Colon (tissue), 2 donors: ENCODE data around the gene PRUNE2.
"Not testable (repeated sequence)": the region's sequence is repeated elsewhere in the genome, so short reads cannot be mapped to it uniquely, and the experiment has no call there.

Experiments used
- FAIRE-seq: peaks from 2 replicates; lab custom pipeline; 2012; peaks lifted over from hg19 to GRCh38; lab: Jason Lieb, UNC
- donor health status: control.
- donor health status: control.

Gene PRUNE2

DNA sequence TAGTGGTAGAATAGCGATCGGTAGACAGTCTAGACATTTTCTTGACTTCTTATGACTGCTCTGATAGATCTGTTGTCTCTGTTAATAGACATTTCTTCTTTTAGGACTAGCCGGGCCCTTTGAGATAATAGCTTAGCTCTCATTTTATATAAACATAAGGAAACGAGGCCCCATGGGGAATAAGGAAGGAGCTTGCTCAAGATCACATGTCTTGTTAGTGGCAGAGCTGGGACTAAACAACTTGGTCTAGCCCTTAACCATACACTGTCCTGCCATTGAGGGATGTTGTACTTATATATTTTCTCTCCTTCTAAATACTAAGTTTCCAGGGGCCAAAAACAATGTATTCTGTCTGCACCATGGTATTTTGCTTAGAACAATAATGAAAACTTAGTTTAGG lies 306.9 kb downstream of the PRUNE2 start:
- no peak for FAIRE-seq

DNA sequence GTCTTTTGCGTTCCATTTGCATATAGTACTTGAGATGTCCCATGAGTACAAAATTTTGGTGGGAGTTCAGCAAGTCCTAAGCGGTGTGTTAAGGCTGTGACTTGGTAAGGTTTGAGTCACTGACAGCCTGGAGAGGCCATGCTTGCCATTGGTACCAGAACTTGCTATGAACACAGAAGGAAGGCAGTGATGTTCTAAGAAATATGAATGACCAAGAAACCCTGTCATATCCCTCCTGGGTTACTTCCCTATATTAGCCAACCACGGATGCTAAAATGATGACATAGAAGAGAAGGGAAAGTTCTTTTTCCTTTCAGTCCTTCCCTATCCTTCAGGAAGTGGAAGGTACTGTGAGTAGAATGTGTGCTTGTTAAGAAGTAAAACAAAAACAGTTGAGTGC lies 310.3 kb downstream of the PRUNE2 start:
- FAIRE-seq, result no peak

DNA sequence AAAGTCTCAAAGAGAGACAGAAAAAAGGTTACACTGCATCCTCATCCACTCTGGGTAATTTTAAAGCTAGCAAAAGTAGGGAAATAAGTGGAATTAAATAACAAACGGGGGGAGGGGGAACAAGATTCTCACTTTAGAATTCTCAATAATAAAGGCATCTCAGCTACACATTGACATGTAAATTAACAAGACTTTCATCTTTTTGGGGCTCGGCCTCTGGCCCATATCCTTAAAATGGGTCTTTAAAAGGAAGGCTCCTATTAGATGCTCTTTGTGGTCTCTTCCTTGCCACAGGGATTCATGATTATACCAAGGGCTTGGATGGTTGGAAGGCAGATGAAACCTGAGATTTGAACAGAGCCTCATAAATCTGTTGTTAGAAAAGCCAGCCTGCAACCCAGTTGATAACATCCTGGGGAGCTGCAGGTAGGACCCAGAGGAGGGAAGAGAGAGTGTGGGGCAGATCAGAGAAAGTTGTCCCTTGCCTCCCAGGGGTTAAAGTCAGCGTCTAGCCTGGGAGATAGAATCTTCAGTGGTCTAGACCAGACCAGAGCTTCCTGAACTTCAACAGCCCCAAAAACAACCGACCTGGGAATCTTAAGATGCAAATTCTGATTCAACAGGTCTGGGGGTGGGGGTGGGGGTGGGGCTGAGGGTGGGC lies 311.0 kb downstream of the PRUNE2 start:
- FAIRE-seq, result no peak

DNA sequence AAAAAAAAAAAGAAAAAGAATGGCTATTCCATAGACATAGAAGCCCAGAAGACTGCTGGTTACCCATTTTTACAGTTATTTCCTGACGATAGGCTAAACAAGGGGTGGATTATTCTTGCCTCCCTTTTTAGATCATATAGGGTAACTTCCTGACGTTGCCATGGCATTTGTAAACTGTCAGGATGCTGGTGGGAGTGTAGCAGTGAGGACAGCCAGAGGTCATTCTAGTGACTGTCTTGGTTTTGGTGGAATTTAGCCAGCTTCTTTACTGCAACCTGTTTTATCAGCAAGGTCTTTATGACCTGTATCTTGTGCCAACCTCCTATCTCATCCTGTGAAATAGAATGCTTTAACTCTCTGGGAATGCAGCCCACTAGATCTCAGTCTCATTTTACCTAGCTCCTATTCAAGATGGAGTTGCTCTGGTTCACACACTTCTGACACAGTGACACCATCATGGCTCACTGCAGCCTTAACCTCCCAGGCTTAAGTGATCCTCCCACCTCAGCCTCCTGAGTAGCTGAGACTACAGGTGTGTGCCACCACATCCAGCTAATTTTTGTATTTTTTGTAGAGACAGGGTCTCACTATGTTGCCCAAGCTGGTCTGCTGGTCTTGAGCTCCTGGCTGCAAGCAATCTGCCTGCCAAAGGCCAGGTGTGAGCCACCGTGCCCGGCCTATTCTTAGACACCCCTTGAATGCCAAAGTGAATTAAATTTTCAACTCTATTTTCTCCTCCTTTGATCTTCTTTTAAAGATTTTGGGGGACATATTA lies 311.8 kb downstream of the PRUNE2 start:
- FAIRE-seq, result not testable (repeated sequence)

DNA sequence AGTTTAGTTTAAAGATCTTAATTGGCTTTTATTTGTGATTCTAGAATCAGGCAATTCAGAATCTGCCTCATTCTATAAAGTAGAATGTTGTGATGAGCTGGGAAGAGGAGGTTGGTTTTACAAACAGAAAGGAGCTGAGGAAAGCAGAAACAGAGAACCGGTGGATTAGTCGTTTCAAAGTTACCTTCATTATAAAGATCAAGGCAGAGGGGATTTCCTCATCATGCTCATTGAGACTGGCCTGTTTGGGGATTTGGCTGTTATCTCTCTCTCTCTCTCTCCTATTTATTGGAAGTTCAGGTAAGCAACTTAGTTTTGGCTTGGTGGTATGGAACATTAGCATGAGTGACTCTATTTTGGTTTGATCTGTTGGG lies 313.0 kb downstream of the PRUNE2 start:
- no peak for FAIRE-seq

DNA sequence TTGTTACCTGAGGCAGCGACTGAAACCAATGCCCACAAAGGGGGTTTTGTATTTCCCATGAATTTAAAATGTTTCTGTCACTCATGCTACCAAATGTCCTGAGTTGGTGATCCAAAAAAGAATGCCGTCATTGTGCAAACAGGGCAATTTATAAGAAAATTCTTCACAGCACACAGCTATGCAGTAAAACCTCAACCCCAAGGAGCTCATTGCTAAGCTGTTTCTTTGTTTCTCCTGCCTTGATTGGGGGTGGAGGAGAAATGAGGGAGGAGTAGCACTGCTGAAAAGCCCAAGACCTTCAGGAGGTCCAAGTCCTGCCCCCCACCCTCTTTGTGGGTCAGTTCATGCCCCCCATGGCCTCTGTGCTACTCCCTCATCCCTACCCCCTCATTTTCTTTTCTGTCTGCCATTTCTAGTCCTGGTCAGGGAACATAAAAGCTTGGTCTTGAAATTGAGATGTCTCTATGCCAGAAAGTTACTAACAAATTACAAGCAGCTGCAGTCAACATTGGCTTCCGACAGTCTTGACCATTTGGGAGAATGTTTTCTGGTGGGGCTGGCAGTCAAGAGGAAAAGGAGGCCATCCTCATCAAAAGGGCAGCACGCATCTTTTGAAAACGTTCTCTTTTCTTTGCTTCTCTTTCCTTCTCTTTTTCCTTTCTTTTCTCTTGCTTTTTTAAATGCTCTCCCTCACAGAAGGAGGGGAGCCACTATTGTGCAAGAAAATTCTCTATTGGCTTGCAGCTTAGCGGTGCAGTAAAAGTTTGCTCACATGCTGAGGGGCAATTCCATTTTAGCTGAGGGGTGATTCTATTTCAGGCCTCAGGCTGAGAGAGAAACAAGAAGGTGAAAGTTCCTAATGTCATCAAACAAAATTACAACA lies 313.6 kb downstream of the PRUNE2 start:
- FAIRE-seq, result no peak

DNA sequence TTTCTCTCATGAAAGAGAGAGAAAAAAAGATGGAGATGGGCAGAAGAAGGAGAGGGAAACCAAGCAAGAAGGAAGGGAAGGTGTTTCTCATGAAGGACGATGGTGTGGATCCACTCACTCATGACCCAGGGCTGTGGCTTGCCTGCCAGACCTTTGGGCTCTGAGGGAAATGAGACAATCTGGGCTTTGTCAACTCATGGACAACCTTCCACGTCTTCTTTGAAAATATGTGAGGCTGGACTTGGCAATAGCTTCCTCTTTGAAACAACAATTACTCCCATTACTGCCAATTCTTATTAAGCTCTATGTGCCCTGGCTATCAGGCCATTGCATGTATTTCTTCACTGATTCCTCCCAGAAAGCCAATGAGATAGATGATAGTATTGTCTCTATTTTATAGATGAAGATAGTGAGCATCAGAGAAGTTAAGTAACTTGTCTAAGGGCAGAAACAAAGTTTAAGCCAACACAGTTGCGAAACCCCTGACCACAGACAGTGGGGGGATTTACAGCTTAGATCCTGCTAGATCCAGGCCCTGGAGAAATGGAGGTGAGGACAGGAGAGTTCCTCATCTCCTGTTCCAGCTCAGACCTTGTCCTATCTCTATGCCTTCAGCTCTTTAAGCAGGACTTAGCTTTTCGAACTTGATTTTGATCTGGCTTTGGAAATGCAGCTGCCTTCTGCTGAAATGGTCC lies 314.5 kb downstream of the PRUNE2 start:
- no peak for FAIRE-seq

DNA sequence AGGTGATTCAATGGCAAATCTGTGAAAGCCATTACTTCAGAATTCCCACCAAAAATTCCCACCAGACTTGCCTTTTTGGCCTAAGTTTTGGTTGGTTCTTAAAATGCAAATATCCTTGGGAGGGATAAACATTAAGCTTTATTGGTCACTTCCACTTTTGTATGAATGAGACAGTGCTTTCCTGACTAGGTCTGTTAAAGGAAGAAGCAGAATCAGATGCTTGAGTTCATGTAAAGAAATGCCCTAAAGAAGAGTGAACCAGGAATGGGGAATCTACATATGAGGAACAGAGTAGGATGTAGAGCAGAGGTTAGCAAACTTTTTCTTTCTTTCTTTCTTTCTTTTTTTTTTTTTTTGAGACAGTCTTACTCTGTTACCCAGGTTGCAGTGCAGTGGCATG lies 317.6 kb downstream of the PRUNE2 start:
- FAIRE-seq, result no peak

DNA sequence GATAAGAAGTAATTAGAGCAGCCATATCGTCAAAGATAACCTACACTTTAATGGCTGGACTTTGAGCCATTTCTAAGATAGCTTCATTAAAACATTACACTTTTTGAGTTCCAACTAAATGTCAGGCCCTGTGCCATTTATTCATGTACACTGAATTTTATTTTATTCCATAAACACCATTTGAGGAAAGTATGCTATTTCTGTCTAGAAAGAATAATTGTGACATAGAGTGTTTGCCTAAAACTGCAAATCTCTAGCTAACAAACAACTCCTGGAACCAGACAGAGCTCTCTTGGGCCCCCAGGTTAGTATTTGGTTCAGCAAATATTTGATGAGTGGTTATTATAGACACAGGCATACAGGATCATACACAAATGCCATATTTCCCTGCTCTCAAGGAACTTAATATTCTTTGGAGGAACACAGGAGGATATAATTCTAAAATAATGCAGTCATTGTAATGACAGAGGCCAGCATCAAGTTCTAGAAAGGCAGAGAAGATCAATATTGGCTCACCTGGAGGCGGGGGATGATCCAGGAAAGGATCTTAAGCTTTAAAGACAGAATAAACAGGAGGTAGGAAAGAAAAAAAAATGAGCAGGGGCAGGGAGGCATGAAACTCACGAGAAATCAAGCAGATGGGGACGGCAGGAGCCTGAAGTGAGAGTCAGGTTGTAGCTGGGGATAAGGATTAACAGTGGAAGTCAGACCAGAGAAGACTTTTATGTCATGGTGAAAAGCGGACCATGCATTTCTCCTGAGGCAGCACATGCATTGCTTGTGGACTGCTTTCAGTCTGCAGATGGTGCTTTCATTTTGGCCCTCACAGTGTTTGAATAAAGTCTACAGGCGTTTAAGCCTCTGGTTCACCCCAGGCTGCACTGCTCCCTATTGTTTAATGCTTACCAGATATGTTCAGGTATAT lies 319.3 kb downstream of the PRUNE2 start:
- no peak for FAIRE-seq

DNA sequence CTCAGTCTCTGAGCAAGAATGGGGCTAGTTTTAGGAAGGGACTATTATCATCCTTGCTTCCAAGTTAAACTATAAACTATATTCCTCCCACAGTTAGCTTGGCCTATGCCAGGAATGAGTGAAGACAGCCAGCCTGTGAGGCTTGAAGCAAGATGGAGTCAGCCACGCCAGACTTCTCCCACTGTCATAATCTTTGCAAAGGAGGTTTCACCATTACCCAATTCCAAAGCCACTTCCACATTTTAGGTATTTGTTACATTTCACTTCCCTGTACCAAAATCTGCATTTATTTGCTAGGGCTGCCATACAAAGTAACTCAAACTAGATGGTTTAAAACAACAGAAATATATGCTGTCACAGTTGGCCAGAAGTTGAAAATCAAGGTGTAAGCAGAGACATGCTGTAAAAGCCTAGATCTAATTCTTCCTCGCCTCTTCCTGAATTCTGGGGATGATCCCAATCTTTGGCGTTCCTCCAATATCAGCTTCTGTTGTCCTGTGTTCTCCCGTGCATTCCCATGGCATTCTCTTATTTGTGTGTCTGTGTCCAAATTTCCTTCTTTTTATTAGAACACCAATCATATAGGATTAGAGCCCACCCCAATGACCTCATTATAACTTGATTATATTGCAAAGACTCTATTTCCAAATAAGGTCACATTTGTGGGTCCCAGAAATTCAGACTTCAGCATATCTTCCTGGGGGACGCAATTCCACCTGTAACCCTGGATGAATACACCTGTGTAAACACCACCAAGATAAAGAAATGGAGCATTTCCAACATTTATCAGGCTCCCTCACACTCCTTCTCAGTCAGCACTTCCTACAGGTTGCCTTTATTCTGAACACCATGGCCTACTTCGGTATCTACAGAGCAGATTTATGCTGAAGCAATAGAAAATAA lies 320.2 kb downstream of the PRUNE2 start:
- no peak for FAIRE-seq

DNA sequence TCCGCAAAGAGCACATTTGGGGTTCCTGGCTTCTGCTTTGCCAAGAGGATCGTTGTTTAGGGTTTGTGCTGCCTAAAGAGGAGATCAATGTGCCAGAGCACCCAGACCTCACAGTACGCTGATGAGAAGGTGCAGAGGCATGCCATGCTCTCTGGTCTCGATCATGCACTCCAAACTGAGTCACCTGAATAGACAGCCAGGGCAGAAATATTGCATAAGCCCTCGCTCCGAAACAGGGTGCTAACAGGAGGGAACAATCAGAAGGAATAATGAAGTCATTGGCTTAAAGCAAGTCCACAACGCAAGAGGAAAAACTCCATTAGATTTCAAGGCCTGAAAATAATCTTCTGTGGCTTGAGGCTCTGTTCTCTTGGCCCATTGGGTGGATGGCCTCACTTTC lies 322.7 kb downstream of the PRUNE2 start:
- no peak for FAIRE-seq

DNA sequence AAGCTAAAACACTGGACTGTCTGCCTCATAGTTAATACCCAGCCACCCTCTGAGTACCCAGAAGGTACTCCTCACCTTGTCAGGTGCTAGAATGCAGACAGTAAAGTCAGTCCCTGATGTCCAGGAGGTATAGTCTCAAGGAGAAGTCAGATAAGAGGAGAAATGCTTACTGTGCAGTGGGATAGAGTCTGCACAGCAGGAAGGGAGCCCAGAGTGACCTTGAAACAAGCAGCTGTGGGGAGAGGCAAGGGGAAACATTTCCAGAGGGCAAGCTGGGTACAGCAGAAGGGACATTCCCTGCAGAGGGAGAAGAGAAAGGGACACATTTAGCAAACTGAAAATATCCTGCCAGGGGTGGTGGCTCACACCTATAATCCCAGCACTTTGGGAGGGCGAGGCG lies 324.2 kb downstream of the PRUNE2 start:
- no peak for FAIRE-seq

DNA sequence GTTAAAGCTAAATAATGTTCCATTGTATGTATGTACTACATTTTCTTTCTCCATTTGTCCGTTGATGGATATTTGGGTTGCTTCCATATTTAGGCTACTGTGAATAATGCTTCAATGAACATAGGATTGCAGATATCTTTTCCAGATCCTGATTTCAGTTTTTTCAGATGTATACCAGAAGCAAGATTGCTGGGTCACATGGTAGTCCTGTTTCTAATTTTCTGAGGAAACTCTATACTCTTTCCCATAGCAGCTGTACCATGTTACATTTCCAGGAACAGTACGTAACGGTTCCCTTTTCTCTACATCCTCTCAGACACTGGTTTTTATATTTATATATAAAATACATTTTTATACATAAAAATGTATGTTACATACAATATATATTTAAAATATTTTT lies 325.1 kb downstream of the PRUNE2 start:
- FAIRE-seq, result no peak

DNA sequence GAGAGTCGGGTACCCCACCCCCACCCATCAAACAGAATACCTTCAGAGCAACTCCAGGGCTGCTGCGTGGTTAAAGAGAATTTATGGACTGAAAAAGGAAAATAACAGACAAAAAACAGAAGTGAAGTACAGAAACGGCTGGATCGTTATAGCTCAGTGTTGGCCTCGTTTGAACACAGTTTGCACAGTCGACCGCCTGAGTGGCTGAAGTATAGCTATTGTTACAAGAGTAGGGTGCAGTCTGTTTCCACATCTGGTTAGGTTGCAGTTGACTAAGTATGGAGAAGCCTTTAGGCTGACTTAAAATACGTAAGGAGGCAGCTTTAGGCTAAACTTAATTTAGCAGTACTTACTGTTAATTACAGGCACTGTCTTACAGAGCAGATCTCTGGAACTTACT lies 325.7 kb downstream of the PRUNE2 start:
- no peak for FAIRE-seq

DNA sequence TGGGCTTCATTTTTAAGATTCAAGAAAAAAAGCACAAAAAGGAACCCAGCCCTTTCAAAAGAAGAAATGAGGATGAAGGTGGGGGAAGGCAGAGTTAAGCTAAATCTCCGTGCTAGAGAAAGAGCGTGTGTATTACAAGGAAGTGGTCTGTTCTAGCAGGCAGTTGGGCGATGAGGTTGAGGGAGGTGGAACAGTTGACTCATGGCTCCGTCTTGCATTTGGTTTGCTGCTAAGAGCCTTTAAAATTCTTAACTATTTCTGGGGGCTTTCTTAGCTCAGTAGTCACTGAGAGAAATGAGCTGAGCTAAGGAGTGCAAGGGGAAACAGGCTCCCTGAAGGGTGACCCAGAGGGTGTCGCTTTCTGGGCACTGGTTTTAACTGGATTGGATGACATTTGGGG lies 329.6 kb downstream of the PRUNE2 start:
- no peak for FAIRE-seq

DNA sequence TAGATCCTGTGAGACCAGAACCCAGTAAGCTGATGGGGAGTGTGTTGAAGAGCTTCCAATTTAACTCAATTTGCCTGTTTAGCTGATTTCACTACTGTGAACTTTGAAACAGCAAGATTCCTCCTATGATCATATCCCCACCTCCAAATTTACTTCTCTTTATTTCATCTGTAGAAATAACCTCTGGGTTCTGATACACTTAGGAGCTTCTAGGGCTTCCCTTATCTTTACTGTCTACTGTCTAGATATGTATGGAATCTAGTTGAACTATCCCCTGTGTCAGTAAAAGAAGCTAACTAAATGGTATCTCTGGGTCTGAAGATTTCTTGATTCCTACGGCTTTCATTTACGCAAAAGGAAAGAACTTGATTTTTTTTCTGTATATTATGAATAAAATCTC lies 330.2 kb downstream of the PRUNE2 start:
- FAIRE-seq, result no peak

DNA sequence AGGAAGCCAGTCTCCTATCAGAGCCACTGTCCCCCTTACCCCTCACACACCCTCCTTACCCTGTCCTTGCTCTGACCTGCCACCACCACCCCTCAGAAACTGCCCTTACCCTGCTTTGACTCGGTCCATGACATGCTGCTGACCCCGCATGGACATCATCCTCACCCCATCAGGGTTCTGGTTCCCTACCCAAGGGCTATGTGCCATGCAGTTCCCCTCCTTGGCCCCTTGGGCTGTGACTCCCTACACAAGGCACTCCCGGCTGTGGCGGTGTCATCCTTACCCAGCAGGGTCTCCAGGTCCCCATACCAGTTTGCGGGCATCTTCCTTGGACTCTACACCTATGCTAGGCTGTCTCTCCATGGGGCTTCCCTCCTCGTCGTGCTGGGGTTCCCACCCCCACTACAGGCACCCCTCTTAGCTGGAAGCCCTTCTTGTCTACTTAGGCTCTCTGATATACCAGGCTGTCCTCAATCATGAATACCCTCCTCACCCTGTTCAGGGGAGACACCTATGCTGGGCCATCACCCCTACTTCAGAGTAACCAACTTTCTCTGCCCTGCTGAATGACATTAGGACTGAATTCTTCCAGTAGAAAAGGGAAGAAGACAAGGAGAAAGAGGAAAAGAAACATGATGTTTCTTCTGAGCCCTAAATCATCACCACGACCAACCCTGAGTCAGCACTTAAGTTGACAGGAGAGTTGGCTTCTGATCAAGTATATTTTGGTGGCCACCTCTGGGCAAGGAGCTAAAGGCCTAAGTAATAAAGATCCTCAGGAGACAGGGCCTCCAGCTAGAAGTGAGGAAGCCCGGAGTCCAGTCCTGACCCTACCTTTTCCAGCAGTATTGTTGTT lies 331.8 kb downstream of the PRUNE2 start:
- no peak for FAIRE-seq

DNA sequence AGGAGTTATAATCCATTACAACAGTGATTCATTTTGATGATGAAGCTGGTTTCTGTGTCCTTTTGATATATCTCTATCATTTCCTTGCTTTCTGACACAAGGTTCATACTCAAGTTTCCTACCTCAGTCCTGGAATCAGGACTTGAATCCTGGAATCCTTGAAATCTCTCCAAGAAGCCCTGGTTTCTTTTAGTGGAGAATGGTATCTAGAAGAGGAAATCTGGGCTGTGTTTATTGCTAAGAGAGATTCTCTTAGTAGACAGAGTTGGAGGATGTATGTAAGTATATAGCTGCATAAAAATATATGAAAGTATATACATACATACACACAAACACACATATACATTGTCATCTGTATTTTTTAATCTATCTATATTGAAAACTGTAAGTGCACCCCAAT lies 332.5 kb downstream of the PRUNE2 start:
- FAIRE-seq, result no peak

DNA sequence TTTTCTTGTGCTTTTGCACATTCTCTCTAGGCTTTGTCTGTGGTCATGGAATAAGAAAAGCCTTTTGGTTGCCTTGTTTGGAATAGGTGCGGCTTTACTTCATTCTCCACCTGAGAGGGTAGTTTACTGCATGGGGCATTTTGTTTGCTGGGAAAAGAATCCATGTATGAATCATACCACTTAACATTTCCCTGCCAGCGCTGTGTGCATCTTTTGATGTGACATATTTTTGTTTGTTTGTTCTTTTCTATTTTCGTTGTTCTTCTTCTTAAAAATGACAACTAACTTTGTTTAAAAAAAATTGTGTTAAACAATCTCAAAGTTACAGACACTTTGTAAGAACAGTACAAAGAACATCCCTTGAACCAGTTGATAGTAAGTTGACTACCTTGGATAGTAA lies 333.8 kb downstream of the PRUNE2 start:
- no peak for FAIRE-seq
